AG08396 (cell line): ENCODE data around the gene IDUA.
A peak's percentile ranks its signal among the peaks of the same experiment; 100 is the strongest.
"Not testable (repeated sequence)": the region's sequence is repeated elsewhere in the genome, so short reads cannot be mapped to it uniquely, and the experiment has no call there.

Source experiments
- DNase-seq: peaks from one replicate; pipeline ENCODE4 v3.0.0; 2012; ENCODE audit warnings: low spot score, mixed read lengths

Gene IDUA

GRCh38 chr4:986879-987623, at the start of gene IDUA:
Gene IDUA (plus strand): TSS chr4:987044. CDS start chr4:987085, 41 bp downstream.
- peak; percentile 90 for DNase-seq

GRCh38 chr4:939508-939907, 47.3 kb upstream of the IDUA start:
- DNase-seq, result not testable (repeated sequence)

- no peak for DNase-seq
Measured at GRCh38 chr4:945274-946102, 41.4 kb upstream of the IDUA start.

GRCh38 chr4:946103-946450, 40.8 kb upstream of the IDUA start:
- DNase-seq, result no peak

GRCh38 chr4:946517-947471, 40.0 kb upstream of the IDUA start:
- no peak for DNase-seq

- no peak for DNase-seq
Measured at GRCh38 chr4:947491-947971, 39.3 kb upstream of the IDUA start.

- DNase-seq, result no peak
Measured at GRCh38 chr4:948101-948935, 38.5 kb upstream of the IDUA start.

- no peak for DNase-seq
Measured at GRCh38 chr4:948936-949300, 37.9 kb upstream of the IDUA start.

GRCh38 chr4:949656-950055, 37.2 kb upstream of the IDUA start:
- DNase-seq, result no peak

GRCh38 chr4:950136-951020, 36.5 kb upstream of the IDUA start:
- no peak for DNase-seq

GRCh38 chr4:951186-951585, 35.7 kb upstream of the IDUA start:
- DNase-seq, result no peak

- no peak for DNase-seq
Measured at GRCh38 chr4:951594-952468, 35.0 kb upstream of the IDUA start.

GRCh38 chr4:952881-953573, 33.8 kb upstream of the IDUA start:
- no peak for DNase-seq

GRCh38 chr4:953574-953915, 33.3 kb upstream of the IDUA start:
- DNase-seq, result no peak

GRCh38 chr4:954211-955020, 32.4 kb upstream of the IDUA start:
- DNase-seq, result no peak

- DNase-seq, result no peak
Measured at GRCh38 chr4:955161-955921, 31.5 kb upstream of the IDUA start.

GRCh38 chr4:955931-956381, 30.9 kb upstream of the IDUA start:
- no peak for DNase-seq
